ENCODE measurements around the gene MACC1. TPM values are rescaled to one million over a fixed set of nuclear protein-coding genes. Genes with fewer than 3 reads are reported as not detected.

MACC1 gene
- total RNA-seq, 6 experiments from 2014 or later = not detected

- DNase-seq = no peak
- Mint-ChIP-seq H3K27me3 (ENCODE audit: insufficient read depth) (no peaks in the 10 kb centered on the region), H3K9me3 (peaks cover 12% of the 10 kb centered on the region), H3K36me3 (ENCODE audit: low read depth) (no peaks in the 10 kb centered on the region), H3K4me3 (no peak overlapping the region), H3K27ac (no peak overlapping the region), H3K4me1 (ENCODE audit: low read depth) (no peaks in the 10 kb centered on the region)
- TF ChIP-seq CTCF (IDR thresholded peaks at IDR 0.05) = no peak
Observed at GRCh38 chr7:20170633-20171032, 46.6 kb downstream of the MACC1 start.

GRCh38 chr7:20165146-20165510 is 52.1 kb downstream of the MACC1 start:
- Mint-ChIP-seq H3K27me3 (ENCODE audit: insufficient read depth) (no peaks in the 10 kb centered on the region), H3K36me3 (ENCODE audit: low read depth) (no peaks in the 10 kb centered on the region), H3K4me1 (ENCODE audit: low read depth) (no peaks in the 10 kb centered on the region), H3K4me3 (no peak overlapping the region), H3K27ac (no peak overlapping the region), H3K9me3 (peaks cover 15% of the 10 kb centered on the region; the same call in 1 of the 2 replicates)
- TF ChIP-seq CTCF (IDR thresholded peaks at IDR 0.05) = no peak
- no peak for DNase-seq

GRCh38 chr7:20164425-20165145 is 52.6 kb downstream of the MACC1 start:
- DNase-seq = no peak
- Mint-ChIP-seq H3K4me3 (no peak overlapping the region), H3K36me3 (ENCODE audit: low read depth) (no peaks in the 10 kb centered on the region), H3K9me3 (peaks cover 21% of the 10 kb centered on the region; the same call in 1 of the 2 replicates), H3K27ac (no peak overlapping the region), H3K27me3 (ENCODE audit: insufficient read depth) (no peaks in the 10 kb centered on the region), H3K4me1 (ENCODE audit: low read depth) (no peaks in the 10 kb centered on the region)
- no peak for TF ChIP-seq CTCF (IDR thresholded peaks at IDR 0.05)

GRCh38 chr7:20162665-20163064 is 54.5 kb downstream of the MACC1 start:
- TF ChIP-seq CTCF (IDR thresholded peaks at IDR 0.05) = no peak
- H3K36me3 Mint-ChIP-seq (ENCODE audit: low read depth) = no peaks in the 10 kb centered on the region; the same call in 1 of the 2 replicates
- H3K4me1 Mint-ChIP-seq (ENCODE audit: low read depth) = no peaks in the 10 kb centered on the region

GRCh38 chr7:20159226-20159747 is 57.9 kb downstream of the MACC1 start:
- H3K27ac Mint-ChIP-seq = no peak overlapping the region
- TF ChIP-seq CTCF (IDR thresholded peaks at IDR 0.05) = no peak
- no peak for DNase-seq
- peaks cover 27% of the 10 kb centered on the region; the same call in 1 of the 2 replicates for H3K9me3 Mint-ChIP-seq
- no peaks in the 10 kb centered on the region for H3K4me1 Mint-ChIP-seq (ENCODE audit: low read depth)
- no peaks in the 10 kb centered on the region; the same call in 1 of the 2 replicates for H3K36me3 Mint-ChIP-seq (ENCODE audit: low read depth)
- no peak overlapping the region for H3K4me3 Mint-ChIP-seq
- no peaks in the 10 kb centered on the region for H3K27me3 Mint-ChIP-seq (ENCODE audit: insufficient read depth)

More at GRCh38 chr7:20162665-20163064, 54.5 kb downstream of the MACC1 start:
- no peak overlapping the region for H3K4me3 Mint-ChIP-seq
- peaks cover 31% of the 10 kb centered on the region; the same call in 1 of the 2 replicates for H3K9me3 Mint-ChIP-seq
- no peaks in the 10 kb centered on the region for H3K27me3 Mint-ChIP-seq (ENCODE audit: insufficient read depth)
- no peak overlapping the region for H3K27ac Mint-ChIP-seq
- DNase-seq = no peak

Measured in HFFc6 (cell line).